ENCODE measurements around the gene TMEM156. TPM values are rescaled to one million over a fixed set of nuclear protein-coding genes. Genes with fewer than 3 reads are reported as not detected.

Gene TMEM156
- total RNA-seq, 1 experiment from 2014 or later, result not detected

- DNase-seq, result no peak
- Histone ChIP-seq H3K36me3 (replicated peaks; ENCODE audit: control insufficient read depth, insufficient read depth, low read length) (no peaks in the 10 kb centered on the region; the same call in 1 of the 2 replicates), H3K27me3 (ENCODE audit: control insufficient read depth, insufficient read depth, low read length) (no peaks in the 10 kb centered on the region), H3K4me3 (ENCODE audit: insufficient read depth, low read depth, low read length) (no peak overlapping the region)
These were observed 107.9 kb downstream of the TMEM156 start for GRCh38 chr4:38924353-38924752.

DNA sequence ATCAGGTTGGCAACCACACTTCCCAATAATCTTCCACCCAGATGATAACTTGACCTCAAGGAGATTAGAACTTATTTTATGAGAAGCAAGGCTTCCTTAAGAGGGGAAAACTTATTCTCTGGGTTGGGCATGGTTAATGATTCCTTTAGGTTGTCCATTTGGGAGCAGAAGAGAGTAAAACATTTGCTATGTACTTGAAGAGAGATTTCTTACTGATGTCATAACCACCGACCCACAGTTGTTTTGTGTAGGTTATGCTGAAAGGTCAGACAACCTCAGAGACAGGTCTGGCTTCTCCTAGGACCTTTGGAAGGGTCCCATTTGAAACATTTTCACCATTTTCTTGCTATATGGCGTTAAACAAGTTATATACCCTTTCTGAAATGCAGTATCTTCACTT lies 108.5 kb downstream of the TMEM156 start:
- no peak for DNase-seq
- no peaks in the 10 kb centered on the region; the same call in 1 of the 2 replicates for H3K36me3 ChIP-seq (replicated peaks; ENCODE audit: control insufficient read depth, insufficient read depth, low read length)

GRCh38 chr4:38921151-38921550 lies 111.1 kb downstream of the TMEM156 start:
- Histone ChIP-seq H3K4me3 (ENCODE audit: insufficient read depth, low read depth, low read length) (no peak overlapping the region), H3K27me3 (ENCODE audit: control insufficient read depth, insufficient read depth, low read length) (no peaks in the 10 kb centered on the region), H3K36me3 (replicated peaks; ENCODE audit: control insufficient read depth, insufficient read depth, low read length) (no peaks in the 10 kb centered on the region)
- DNase-seq, result no peak

More for the DNA sequence above, 108.5 kb downstream of the TMEM156 start:
- Histone ChIP-seq H3K27me3 (ENCODE audit: control insufficient read depth, insufficient read depth, low read length) (no peaks in the 10 kb centered on the region), H3K4me3 (ENCODE audit: insufficient read depth, low read depth, low read length) (no peak overlapping the region)

GRCh38 chr4:38920677-38921076 lies 111.5 kb downstream of the TMEM156 start:
- DNase-seq, result no peak
- Histone ChIP-seq H3K27me3 (ENCODE audit: control insufficient read depth, insufficient read depth, low read length) (no peaks in the 10 kb centered on the region), H3K4me3 (ENCODE audit: insufficient read depth, low read depth, low read length) (no peak overlapping the region), H3K36me3 (replicated peaks; ENCODE audit: control insufficient read depth, insufficient read depth, low read length) (no peaks in the 10 kb centered on the region; the same call in 1 of the 2 replicates)

- Histone ChIP-seq H3K36me3 (replicated peaks; ENCODE audit: control insufficient read depth, insufficient read depth, low read length) (no peaks in the 10 kb centered on the region; the same call in 1 of the 2 replicates), H3K27me3 (ENCODE audit: control insufficient read depth, insufficient read depth, low read length) (no peaks in the 10 kb centered on the region), H3K4me3 (ENCODE audit: insufficient read depth, low read depth, low read length) (no peak overlapping the region)
- no peak for DNase-seq
These were observed 112.0 kb downstream of the TMEM156 start for GRCh38 chr4:38920186-38920585.

DNA sequence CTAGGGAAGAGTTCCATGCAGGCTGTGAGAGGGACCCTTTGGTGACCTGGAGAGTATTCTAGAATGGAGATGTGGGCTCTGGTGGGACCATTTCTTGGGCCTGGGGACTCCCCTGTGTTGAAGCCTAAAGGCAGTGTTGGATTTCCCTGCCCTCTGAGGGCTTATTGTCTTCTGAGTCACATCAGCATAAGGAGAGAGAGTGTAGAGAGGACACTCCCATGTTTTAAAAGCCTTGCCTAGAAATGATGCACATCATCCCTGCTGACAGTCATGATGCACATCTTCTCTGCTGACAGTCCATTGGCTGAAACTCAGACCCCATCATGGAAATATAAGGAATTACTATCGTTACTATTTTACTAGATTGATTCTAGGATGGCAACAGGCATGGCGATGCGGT lies 112.7 kb downstream of the TMEM156 start:
- no peak for DNase-seq
- Histone ChIP-seq H3K4me3 (ENCODE audit: insufficient read depth, low read depth, low read length) (no peak overlapping the region), H3K36me3 (replicated peaks; ENCODE audit: control insufficient read depth, insufficient read depth, low read length) (peaks cover 2% of the 10 kb centered on the region; the same call in 1 of the 2 replicates), H3K27me3 (ENCODE audit: control insufficient read depth, insufficient read depth, low read length) (no peaks in the 10 kb centered on the region)

DNA sequence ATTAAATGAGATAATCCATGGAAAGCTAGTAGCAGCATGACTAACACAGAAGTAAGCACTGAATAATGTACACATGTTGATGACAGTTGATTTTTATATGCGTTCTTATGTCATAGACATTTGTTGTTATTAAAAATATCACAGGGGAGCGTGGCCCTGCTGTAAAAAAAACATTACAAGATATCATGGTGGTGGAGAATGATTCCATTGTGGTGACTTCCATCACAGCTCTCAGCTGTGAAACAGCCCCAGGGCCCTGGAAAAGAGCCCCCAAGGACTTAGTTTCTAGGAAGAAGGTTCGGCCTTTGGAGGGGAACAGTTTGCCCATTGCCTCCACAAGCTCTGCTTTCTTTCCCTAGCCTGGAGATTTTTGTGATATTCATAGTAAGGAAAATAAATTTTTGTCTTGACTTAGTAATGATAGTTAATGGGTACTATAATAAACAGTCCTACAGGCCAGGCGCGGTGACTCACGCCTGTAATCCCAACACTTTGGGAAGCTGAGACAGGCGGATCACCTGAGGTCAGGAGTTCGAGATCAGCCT lies 114.7 kb downstream of the TMEM156 start:
- Histone ChIP-seq H3K4me3 (ENCODE audit: insufficient read depth, low read depth, low read length) (no peak overlapping the region), H3K36me3 (replicated peaks; ENCODE audit: control insufficient read depth, insufficient read depth, low read length) (peaks cover 2% of the 10 kb centered on the region; the same call in 1 of the 2 replicates), H3K27me3 (ENCODE audit: control insufficient read depth, insufficient read depth, low read length) (no peaks in the 10 kb centered on the region)
- DNase-seq, result no peak

Other genes with a start within 250 kb of the TMEM156 start
- not detected in 2 replicates for gene TLR10, start 249.4 kb downstream of the TMEM156 start, total RNA-seq (2014; rRNA removed; shearing (Covaris generic))
- gene TLR1, start 227.6 kb downstream of the TMEM156 start, total RNA-seq (2014; rRNA removed; shearing (Covaris generic)), result 0.03 TPM in 1 of 2 replicates, not detected in the other
- gene TLR6, start 175.6 kb downstream of the TMEM156 start, total RNA-seq (2014; rRNA removed; shearing (Covaris generic)), result under 0.01 TPM in 1 of 2 replicates, not detected in the other
- 14.5 and 22.7 TPM in 2 replicates for gene FAM114A1, start 164.6 kb downstream of the TMEM156 start, total RNA-seq (2014; rRNA removed; shearing (Covaris generic))
- 16.5 and 20.4 TPM in 2 replicates for gene KLHL5, start 29.8 kb upstream of the TMEM156 start, total RNA-seq (2014; rRNA removed; shearing (Covaris generic))
- 7.1 and 10.8 TPM in 2 replicates for gene WDR19, start 150.1 kb upstream of the TMEM156 start, total RNA-seq (2014; rRNA removed; shearing (Covaris generic))

All from H7 (cell line).